ENCODE data around the gene MPC2. TPM values are rescaled to one million over a fixed set of nuclear protein-coding genes. Genes with fewer than 3 reads are reported as not detected.

The MPC2 gene
- total and polyA plus RNA-seq, 7 donors = 44.4 to 252 (median 64.2) TPM

DNA sequence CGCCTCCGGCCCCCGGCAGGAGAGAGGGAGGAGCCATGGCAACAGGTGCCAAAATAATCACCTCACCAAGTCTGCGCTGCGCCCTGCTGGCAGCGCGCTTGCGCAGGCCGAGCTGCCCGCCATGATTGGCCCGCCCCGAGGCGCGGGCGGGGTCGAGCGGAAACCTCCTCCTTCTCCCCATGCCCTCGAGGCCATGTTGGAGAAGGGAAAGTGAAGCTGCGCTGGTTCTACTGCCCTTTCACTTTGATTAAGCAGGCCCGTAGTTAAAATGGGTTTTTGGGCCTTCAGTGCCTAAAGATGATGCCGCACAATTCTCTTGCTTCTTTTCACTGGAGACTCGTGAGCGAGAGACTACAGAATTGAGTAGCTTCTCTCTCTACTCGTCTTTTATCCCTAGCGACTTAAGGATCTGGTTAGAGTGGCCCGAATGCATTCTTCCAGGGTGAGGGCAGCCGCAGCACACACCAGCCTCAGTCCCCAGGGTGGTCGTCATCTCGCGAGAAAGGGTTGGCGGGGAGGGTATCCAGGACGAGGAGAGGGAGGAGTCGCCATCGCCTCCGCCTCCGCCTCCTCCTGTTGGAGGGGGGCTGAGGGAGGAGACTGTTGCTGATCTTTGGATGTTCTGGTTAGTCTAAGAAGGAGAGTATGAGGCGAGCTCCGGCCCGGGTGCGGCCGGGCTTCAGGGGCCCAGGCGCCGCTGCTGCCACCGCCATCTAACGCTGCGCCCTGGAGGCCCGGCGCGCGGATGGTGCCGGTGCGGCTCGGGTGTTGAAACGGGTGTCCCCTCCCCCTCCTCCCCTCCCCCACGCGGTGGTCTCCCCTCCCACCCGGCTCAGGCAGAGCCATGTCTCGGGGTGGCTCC is 573 bp downstream of the MPC2 start, which contains the start of gene DCAF6:
TSS of gene DCAF6 (plus strand) at position 616 of the 862 bp plus-strand sequence. CDS start at position 845, 229 bp downstream.
- TF ChIP-seq, protein P1, sequence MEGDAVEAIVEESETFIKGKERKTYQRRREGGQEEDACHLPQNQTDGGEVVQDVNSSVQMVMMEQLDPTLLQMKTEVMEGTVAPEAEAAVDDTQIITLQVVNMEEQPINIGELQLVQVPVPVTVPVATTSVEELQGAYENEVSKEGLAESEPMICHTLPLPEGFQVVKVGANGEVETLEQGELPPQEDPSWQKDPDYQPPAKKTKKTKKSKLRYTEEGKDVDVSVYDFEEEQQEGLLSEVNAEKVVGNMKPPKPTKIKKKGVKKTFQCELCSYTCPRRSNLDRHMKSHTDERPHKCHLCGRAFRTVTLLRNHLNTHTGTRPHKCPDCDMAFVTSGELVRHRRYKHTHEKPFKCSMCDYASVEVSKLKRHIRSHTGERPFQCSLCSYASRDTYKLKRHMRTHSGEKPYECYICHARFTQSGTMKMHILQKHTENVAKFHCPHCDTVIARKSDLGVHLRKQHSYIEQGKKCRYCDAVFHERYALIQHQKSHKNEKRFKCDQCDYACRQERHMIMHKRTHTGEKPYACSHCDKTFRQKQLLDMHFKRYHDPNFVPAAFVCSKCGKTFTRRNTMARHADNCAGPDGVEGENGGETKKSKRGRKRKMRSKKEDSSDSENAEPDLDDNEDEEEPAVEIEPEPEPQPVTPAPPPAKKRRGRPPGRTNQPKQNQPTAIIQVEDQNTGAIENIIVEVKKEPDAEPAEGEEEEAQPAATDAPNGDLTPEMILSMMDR (IDR thresholded peaks at IDR 0.05) = no peak
- TF ChIP-seq POLR2AphosphoS5 (IDR thresholded peaks at IDR 0.05) (peak; percentile 88 to 96 (median 96)), POLR2A (IDR thresholded peaks at IDR 0.05) (peak; percentile 76 to 90), EP300 (IDR thresholded peaks at IDR 0.05) (peak in 1 of 4 donors; percentile 18)
- Histone ChIP-seq H3K36me3 (no peaks in the 10 kb centered on the region), H3K4me1 (peaks cover 0 to 54% (median 43%) of the 10 kb centered on the region in 4 donors), H3K27ac (peak within 1 kb of the TSS; percentile 95 to 99 (median 96)), H3K27me3 (no peaks in the 10 kb centered on the region), H3K9me3 (no peaks in the 10 kb centered on the region), H3K4me3 (peak within 1 kb of the TSS; percentile 70 to 99 (median 86))
- WGBS, 2 donors = 0 to 1% methylated on average over 58 of the region's 58 CpGs
- DNase-seq = peak; percentile 98
- intact Hi-C loops (cut with DNase I) = loop anchor here (5.0 kb wide), 5 partner anchors 146 to 714 kb away; partner anchors contain the start of genes MPZL1, POU2F1 and TIPRL

DNA sequence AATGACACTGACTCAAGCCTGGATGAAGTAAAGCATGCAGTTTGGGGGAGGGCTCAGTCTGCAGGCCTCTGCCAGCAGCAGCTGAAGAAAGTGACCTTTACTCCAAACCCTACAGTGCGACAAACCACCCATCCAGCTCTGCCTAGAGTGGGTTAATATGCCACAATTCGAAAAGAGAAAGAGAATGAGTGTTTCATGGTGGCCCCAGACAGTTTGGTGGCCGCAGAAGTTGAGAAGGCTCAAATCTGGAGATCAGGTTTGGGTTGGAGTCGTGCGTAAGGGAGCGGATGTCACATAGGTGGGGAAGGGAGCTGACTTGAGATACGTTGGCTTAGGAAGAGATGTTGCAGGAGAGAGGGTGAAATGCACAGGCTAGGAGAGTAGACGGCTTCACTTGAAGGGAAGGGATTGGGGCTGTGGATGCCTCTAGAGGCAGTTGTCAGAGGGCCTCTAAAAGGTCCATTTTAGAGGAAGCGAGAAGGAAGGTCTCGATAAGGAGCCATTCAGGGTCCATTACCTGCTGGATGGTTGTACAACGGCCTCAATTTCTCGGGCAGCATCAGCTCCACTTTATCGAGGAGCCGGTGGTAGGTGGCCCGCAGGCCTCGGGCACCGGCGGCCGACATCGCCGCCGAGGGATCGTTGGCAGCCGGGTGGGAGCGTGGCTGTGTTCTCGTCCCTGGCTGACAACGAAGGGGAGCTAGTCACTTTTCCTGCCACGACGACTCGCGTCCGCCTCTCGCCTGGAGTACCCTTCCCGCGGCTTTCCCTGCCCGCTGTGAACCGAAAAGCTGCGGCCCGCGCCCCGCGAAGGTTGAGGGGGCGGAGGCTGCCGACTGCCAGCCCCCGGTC is 1.4 kb downstream of the MPC2 start:
- H3K4me1 ChIP-seq = peaks cover 0 to 47% (median 41%) of the 10 kb centered on the region in 4 donors
- WGBS, 2 donors = 0% methylated on average over 45 of the region's 45 CpGs
- intact Hi-C loops (cut with DNase I) = loop anchor here (5.0 kb wide), 5 partner anchors 147 to 713 kb away; partner anchors contain the start of genes MPZL1, POU2F1 and TIPRL

DNA sequence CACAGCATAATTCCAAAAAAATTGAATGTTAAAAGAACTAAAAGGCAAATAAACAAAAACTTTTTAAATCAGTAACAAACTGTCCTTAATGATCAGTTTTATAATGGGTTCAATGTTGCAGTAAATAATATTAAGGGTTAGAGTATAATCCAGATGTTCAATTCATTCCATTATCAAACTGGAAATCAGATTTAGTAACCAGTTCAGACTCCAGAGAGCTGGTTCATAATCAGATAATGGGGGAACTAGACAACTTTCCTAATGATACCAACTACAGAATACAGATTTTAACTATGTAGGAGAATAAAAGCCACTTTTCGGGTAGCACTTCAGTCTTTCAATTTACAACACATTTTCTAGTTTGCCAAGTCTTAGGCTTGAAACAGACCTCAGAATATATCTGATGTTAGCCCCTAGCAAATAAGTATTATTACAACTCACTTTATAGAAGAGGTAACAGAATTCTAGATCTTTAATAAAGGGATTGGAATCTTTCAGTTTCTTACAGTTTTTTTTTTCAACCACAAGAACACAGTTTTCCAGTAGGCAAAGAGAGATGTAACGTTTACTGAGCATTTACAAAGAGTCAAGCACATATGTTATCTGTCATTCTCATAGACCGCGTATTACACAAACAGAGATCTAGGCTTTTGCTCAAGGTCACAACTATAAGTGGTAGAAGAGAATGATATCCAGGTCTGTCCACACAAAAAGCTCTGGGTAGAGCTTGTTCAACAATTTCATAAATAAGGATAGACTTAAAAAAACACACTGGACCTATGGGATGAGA is 2.3 kb downstream of the MPC2 start:
- Histone ChIP-seq H3K4me1 (peaks cover 0 to 44% (median 39%) of the 10 kb centered on the region in 4 donors), H3K27me3 (no peaks in the 10 kb centered on the region), H3K4me3 (peak overlapping the region; percentile 70 to 99 (median 83)), H3K9me3 (no peaks in the 10 kb centered on the region), H3K27ac (peak overlapping the region; percentile 95 to 99 (median 96)), H3K36me3 (no peaks in the 10 kb centered on the region)
- DNase-seq = no peak
- WGBS, 2 donors = 7 to 19% methylated on average over 4 of the region's 4 CpGs
- TF ChIP-seq EP300 (IDR thresholded peaks at IDR 0.05) (no peak), POLR2A (IDR thresholded peaks at IDR 0.05) (no peak), POLR2AphosphoS5 (IDR thresholded peaks at IDR 0.05) (no peak)
- TF ChIP-seq, protein P1 (IDR thresholded peaks at IDR 0.05) = no peak
- intact Hi-C loops (cut with DNase I) = loop anchor here (5.0 kb wide), 5 partner anchors 148 to 712 kb away; partner anchors contain the start of genes MPZL1, POU2F1 and TIPRL

More for the DNA sequence above, 1.4 kb downstream of the MPC2 start:
- Histone ChIP-seq H3K27me3 (no peaks in the 10 kb centered on the region), H3K4me3 (peak overlapping the region; percentile 70 to 99 (median 83)), H3K9me3 (no peaks in the 10 kb centered on the region), H3K27ac (peak overlapping the region; percentile 95 to 99 (median 96)), H3K36me3 (no peaks in the 10 kb centered on the region)
- TF ChIP-seq EP300 (IDR thresholded peaks at IDR 0.05) = no peak
- peak; percentile 85 to 86 for TF ChIP-seq POLR2A (IDR thresholded peaks at IDR 0.05)
- TF ChIP-seq, protein P1 (IDR thresholded peaks at IDR 0.05) = no peak
- TF ChIP-seq POLR2AphosphoS5 (IDR thresholded peaks at IDR 0.05) = peak; percentile 88 to 95 (median 92)
- DNase-seq = peak; percentile 65

DNA sequence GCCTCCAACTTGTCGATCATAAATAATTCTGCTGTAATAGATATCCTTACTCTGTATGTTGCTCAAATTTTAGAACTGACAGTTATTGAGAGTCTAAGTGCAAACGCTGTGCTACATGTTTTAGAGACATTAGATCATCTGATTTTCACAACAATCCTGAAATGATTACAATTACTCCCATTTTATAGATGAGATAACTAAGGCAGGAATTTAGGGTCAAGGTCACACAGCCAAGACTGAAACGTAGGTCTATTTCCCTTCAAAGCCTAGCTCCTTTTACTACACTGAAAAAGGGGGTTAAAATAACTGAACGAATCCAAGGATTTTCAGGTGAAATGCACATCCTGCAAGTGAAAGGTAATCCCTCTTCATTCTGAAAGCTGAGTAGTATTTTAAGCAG is 3.1 kb downstream of the MPC2 start:
- Histone ChIP-seq H3K27me3 (no peaks in the 10 kb centered on the region), H3K4me1 (peaks cover 0 to 36% (median 31%) of the 10 kb centered on the region in 4 donors), H3K36me3 (no peaks in the 10 kb centered on the region), H3K4me3 (peak overlapping the region in 1 of 4 donors; percentile 91), H3K9me3 (no peaks in the 10 kb centered on the region), H3K27ac (peak overlapping the region; percentile 95 to 99 (median 96))
- intact Hi-C loops (cut with DNase I) = no loop called here
- no peak for DNase-seq
- TF ChIP-seq POLR2A (IDR thresholded peaks at IDR 0.05) (no peak), POLR2AphosphoS5 (IDR thresholded peaks at IDR 0.05) (no peak), EP300 (IDR thresholded peaks at IDR 0.05) (no peak)
- TF ChIP-seq, protein P1 (IDR thresholded peaks at IDR 0.05) = no peak
- 30 to 68% methylated on average over 4 of the region's 4 CpGs for WGBS, 2 donors
